RCC 7860 (cell line): Measurements from ENCODE around the gene NUDT9.
"Not testable (repeated sequence)": the region's sequence is repeated elsewhere in the genome, so short reads cannot be mapped to it uniquely, and the experiment has no call there.

Experiments
- DNase-seq: peaks from one replicate; pipeline ENCODE4 v3.0.0-alpha.2; 2015; ENCODE audit warnings: low spot score
- FAIRE-seq: peaks from 2 replicates; lab custom pipeline; 2012; peaks lifted over from hg19 to GRCh38; lab: Jason Lieb, UNC

The NUDT9 gene

DNA sequence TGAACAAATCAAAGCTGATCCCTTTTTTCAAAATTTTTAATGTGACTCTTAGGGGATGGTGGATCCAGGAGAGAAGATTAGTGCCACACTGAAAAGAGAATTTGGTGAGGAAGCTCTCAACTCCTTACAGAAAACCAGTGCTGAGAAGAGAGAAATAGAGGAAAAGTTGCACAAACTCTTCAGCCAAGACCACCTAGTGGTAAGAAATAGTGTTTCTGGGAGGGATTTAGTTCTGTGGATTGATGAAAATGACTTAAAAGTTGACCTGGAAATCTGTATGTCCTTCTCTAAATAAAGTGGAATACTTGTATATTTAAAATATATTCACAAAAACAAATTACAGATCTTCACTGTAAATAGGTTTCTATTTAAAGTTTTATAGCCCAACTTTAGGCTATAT lies 29.2 kb downstream of the NUDT9 start:
- DNase-seq (no peak), FAIRE-seq (no peak)

DNA sequence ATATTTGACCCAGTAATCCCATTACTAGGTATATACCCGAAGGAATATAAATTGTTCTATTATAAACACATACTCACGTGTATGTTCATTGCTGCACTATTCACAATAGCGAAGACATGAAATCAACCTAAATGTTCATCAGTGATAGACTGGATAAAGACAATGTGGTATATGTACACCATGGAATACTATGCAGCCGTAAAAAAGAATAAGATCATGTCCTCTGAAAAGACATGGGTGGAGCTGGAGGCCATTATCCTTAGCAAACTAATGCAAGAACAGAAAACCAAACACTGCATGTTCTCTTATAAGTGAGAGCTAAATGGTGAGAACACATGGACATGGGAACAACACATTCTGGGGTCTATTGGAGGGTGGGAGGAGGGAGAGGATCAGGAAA lies 36.5 kb downstream of the NUDT9 start:
- DNase-seq (no peak), FAIRE-seq (no peak)

DNA sequence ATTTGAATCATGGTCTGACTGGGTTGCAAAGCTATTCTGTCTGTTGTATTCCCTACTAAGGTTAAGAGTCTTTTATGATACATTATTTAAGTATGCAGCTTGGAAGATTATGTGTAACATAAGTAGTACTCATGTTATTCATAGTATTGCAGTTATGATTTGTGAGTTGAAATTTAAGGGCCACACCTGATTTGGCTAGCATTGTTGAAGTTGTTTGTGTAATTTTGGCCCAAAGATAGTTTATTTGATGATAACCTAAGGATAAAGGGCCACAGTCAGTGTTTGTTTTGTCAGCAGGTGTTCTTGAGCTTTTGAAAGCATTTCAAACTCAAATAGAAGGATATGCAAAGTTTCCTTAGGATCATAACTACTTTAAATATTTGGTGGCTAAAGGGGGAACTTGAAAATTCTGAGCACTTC lies 38.9 kb downstream of the NUDT9 start:
- DNase-seq (no peak), FAIRE-seq (no peak)

DNA sequence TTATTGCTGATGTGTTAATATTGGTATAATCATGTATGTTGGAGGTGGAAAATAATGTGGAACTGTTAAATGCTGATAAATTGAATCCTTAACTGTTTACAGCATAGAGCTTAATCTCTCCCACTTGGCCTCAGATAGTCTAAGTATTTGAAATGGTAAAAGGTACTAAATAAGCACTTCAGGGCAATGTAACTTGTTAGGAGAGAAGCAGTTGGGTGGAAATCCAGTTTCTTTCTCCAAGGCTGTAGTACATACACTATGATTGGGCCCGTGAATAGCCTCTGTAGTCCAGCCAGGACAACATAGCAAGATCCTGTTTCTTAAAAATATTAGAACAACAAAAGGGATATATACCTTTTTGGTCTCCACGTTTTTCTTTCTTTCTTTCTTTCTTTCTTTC lies 39.7 kb downstream of the NUDT9 start:
- FAIRE-seq (no peak), DNase-seq (no peak)

DNA sequence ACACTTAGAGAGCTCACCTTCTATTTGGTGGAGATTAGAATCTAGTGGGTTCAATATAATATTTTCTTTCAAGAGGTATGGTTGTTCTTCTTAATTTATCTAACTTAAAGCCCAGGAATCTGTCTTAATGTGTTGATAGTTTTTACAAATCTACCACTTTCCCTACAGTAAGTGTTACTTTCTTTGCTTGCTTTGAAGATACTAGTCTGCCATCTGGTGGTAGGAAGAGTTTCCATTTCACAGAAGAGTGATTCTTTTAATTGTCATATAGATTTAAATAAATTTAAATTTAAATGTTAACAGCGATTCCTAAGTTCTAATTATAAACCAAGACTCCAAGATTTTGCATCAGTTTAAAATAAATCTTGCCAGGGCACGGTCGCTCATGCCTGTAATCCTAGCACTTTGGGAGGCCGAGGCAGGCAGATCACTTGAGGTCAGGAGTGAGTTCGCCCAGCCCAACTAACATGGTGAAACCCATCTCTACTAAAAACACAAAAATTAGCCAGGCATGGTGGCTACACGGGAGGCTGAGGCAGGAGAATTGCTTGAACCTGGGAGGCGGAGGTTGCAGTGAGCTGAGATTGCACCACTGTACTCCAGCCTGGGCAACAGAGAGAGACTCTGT lies 43.5 kb downstream of the NUDT9 start:
- peak; percentile 36 for DNase-seq
- peak; percentile 76 for FAIRE-seq

DNA sequence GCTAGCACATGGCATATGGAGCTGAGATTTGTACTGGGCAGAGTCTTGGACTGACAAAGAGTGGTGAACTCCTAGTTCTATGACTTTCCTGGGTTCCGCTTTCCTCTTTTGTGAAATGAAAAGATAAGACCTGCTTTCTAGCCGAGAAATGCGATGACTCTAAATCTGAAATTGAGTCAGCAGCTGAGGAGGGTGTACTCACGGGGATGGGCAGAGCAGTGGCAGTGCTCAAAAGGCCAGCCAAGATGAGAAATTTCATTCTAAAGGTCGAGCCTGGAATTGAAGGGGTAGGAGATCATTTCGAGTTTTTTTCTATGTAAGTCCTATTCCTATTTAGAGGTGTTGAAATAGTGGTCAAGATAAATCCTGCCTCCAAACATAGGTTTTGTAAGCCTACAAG lies 47.0 kb downstream of the NUDT9 start:
- no peak for FAIRE-seq
- no peak for DNase-seq

DNA sequence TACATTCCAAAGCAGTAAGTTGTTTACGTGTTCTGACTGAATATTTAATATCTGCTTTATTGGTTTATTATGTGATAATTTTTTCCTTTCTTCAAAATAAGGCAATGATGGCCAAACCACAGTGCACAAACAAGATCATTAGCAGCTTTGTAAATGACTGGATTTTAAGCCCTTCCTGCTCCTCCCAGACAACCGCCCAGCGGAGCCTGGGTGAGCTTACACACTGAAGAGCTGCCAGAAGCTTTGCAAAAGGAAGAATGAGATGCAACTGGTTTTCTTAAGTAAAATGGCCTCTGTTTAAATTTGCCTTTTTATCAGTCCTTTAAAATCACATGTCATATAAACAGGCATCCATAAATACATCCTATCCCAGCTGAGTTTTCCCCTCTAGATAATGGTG lies 54.6 kb downstream of the NUDT9 start:
- FAIRE-seq (no peak), DNase-seq (no peak)

DNA sequence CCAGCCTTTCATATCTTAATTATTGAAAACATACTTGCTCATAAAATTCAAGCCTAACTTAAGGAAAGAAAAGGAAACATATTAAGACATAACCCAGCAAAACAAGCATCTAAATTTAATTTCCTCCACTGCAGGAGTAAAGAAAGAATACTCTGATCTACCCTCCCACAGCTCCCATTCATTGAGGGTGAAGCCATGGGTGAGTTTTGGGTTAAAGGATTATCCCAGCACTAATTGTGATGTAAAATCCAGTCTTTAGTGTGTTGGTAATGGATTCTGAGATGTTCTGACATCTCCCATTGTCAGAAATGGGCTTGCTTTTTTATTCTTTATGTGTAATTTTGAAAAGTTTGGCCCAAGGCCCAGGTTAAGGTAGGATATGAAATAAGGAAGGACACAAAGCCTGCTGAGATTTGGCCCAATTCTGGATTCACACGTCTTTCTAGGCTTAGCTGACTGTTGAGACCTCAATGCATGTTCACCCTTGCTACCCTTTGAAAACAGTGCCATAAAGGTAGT lies 56.4 kb downstream of the NUDT9 start:
- no peak for FAIRE-seq
- DNase-seq: no peak

DNA sequence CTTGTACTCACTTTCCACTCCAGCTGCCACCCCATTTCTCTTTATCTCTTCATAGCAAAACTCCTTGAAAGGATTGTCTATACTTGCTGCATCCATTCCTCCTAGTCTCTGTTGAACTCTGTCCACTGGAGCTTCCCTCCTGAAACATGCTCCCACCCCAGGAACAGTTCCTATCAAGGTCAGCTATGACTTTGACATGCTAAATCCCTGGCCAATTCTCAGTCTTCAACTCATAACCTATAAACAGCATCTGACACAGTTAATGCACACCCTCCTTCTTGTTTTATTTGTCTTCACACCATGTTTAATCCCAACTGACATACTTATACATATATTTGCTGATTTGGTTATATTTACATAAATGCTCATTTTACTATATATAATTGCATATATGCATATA lies 59.0 kb downstream of the NUDT9 start:
- FAIRE-seq (no peak), DNase-seq (no peak)

DNA sequence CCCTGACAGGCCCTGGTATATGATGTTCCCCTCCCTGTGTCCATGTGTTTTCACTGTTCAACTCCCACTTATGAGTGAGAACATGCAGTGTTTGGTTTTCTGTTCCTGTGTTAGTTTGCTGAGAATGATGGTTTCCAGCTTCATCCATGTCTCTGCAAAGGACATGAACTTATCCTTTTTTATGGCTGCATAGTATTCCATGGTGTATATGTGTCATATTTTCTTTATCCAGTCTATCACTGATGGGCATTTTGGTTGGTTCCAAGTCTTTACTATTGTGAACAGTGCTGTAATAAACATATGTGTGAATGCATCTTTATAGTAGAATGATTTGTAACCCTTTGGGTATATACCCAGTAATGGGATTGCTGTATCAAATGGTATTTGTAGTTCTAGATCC lies 60.9 kb downstream of the NUDT9 start:
- DNase-seq, FAIRE-seq: not testable (repeated sequence)

DNA sequence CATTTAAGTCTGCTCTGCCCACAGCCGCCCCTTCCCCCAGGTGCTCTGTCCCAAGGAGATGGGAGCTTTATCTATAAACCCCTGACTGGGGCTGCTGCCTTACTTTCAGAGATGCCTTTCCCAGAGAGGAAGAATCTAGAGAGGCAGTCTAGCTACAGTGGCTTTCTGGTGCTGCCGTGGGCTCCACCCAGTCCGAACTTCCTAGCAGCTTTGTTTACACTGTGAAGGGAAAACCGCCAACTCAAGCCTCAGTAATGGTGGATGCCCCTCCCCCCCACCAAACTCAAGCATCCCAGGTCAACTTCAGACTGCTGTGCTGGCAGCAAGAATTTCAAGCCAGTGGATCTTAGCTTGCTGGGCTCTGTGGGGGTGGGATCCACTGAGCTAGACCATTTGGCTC lies 66.3 kb downstream of the NUDT9 start:
- FAIRE-seq, DNase-seq: not testable (repeated sequence)

DNA sequence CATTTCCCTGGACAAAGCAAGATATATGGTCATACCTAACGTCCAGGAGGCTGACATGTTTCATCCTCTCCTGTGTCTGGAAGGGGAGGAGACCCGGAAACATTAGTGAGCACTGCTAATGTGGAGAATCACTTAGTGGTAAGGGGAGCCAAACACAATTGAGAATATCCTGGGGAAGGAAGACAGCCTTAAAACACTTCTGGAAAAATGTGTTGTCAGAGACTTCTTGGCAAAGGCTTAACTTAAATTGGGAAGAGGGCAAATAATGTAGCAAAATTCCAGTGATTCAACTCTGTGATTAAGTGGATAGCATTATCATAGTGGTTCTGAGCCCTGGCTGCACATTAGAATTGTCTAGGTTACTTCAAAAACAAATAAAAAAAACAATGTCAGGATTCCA lies 67.3 kb downstream of the NUDT9 start:
- no peak for DNase-seq
- no peak for FAIRE-seq

DNA sequence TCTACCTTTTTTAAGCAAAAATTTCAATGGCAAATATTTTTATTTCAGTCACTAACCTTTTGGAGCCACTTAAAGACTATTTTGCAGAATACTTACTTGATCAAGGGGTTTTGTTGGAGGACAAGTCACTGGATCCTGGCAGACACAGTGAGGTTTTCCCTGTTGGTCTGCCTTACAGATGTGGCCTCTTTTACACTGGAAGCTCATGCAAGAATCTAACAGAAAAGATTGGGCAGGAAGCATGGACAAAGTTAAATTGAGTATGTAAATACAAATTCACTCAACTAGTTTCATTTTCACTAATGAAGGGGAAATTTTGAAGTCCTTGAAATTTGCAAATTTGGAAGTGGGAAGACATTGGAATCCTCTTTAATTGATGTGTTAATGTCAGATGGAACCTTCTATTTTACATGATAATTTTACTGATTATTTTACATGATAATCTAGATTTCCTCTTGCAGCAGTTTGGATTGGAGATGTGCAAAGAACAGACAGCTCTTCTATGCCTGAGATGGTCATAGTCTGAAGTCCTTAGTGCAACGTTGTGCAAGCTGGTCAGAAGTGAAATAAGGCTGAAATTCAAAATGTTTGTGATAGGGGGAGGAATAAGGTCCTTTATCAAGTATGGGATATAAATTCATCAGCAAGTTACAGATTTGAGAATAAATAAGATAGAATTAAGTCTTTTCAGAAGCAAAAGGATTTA lies 68.4 kb downstream of the NUDT9 start:
- DNase-seq (no peak), FAIRE-seq (no peak)

DNA sequence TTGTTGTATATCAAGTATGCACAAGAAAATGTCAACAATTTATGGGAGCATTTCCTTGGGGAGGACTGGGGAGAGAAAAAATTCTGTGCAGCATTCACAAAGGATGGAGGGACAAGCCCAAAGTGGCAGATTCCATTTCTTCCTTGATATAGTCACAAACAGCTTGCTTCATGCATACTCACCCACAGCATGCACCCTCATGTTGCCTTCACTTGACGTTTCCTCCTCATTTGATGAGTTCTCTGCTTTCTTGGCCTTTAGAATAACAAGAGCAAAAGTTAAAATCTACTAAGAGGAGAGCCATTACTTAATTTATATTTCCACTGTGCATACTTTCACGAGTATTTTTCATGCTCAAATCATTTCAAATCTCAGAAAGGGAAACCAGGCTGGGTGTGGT lies 69.1 kb downstream of the NUDT9 start:
- DNase-seq (no peak), FAIRE-seq (no peak)

DNA sequence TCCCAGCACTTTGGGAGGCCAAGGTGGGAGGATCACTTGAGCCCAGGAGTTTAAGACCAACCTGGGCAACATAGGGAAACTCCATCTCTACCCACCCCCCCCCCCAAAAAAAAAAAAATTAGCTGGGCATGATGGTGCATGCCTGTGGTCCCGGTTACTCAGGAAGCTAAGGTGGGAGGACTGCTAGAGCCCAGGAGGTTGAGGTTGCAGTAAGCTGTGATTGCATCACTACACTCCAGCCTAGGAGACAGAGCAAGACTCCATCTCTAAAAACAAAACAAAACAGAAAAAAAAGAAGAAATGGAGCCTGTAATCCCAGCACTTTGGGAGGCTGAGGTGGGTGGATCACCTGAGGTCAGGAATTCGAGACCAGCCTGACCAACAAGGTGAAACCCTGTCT lies 69.5 kb downstream of the NUDT9 start:
- not testable (repeated sequence) for FAIRE-seq, DNase-seq

DNA sequence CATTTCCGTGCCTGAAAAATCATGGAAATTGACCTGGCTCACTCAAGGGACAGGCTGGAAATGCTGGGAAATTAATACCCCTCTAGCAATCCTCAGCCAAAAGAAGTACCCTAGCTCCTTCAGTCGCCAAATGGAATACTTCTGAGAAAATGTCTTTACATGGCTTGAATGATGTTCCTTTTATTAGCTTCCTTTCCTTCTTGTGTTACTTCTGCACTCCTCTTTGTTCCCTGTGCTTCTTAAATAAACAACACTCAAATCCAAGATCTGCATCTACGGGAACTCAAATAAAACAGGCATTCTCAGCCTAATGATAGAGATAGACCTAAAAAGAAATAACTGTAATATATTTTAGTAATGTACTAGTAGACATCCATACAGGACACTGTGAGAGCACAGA lies 70.7 kb downstream of the NUDT9 start:
- FAIRE-seq (no peak), DNase-seq (no peak)

DNA sequence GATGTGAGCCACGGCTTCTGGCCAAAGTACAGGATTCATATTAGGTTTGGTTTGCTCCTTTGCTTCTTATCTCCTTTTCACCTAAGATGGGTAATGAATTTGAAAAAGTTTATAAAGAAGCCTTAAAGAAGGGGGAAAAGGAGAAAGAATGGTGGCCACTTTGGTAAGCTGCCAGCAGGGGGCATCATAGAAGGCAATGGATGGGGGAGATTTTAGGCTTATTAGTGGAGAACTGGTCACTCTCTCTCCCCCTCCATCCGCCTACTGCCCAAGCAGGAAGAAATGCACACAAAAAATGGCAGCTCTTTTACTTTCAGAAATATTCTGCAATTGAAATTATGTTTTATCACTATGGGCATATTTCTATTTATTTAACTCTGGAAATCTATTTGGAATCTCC lies 74.8 kb downstream of the NUDT9 start:
- DNase-seq: no peak
- no peak for FAIRE-seq

DNA sequence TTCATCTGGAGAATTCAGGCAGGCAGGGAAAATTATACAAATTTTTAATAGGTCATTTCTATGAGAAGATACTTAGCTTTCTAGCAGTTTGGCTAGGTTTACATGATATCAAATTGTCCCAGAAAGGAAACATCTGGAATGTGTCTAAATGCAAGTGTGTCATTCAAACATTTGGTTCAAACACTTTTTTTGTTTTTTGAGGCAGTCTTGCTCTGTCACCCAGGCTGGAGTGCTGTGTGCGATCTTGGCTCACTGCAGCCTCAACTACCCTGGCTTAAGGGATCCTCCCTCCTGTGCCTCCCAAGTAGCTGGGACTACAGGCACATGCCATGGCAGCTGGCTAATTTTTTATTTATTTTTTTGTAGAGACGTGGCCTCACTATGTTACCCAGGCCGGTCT lies 75.2 kb downstream of the NUDT9 start:
- DNase-seq (no peak), FAIRE-seq (no peak)

DNA sequence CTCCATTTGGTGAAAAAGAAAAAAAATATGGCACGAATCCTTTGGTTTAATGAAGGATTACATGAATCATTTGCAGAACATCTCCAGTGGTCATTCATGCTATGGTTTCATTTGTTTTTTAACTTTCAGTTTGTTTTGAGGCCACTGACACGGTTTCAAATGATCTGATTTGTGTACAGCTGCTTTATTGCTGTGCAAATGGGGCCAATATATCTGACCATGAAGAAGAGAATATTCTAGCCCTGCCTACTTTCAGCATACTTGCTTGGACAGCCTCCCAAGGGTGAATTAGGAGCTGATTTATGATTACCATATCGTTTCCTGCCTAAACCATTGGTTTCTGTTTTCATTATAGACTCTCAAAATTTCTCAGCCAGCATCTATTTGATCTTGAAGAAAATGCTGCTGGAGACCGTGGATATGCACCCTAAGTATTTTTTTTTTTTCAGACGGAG lies 76.1 kb downstream of the NUDT9 start:
- DNase-seq: no peak
- FAIRE-seq: no peak

DNA sequence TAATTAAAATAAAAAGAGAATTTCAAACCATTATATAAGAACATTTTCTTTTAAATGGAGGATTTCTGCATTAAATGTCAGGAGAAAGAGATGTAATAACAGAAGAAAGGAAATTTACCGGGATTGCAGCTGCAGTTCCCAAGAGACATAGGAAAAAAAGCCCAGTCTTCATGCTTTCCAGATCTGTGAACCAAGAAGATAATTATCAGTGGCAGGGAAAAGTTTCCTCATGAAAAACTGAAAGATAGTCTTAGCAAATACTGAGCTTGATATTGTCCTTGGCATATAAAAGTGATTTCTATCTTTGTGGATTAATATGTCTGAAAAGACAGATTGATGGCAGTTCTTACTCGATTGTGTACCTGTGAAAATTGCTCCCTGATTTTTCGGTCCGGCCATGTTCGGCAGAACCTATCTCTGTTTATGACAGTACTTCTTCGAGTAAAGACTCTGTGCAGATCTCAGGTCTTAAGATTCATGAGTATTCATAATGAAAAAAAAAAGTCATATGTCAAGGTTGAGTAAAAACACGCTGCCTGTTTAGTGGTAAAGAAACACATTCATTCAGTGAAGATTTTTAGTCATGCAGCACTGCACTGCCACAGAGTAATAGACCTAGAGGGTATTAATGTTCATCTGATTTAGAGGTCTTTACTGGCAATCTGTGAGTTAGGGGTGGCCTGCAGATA lies 77.2 kb downstream of the NUDT9 start:
- FAIRE-seq (no peak), DNase-seq (no peak)

DNA sequence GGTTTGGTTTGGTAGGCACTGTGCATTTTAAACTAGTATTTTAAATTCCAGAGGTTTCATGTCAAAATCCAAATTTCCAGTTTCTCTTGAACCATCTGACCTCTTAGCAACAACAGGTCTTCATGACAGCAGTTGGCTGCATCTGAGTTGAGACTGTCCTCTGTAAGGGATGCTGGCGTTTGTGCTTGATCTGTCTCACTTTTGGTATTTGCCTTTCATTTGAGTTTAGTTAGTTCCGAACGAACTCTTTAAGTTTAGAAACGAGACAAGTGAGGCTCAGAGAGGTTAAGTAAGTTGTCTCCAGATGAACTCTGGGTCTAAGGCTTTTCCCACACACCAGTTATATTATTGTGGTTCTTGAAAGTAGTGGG lies 77.7 kb downstream of the NUDT9 start:
- FAIRE-seq: no peak

More for the DNA sequence above, 77.7 kb downstream of the NUDT9 start:
- DNase-seq: no peak
